Measurements from ENCODE around the gene CNTNAP5.

DNA sequence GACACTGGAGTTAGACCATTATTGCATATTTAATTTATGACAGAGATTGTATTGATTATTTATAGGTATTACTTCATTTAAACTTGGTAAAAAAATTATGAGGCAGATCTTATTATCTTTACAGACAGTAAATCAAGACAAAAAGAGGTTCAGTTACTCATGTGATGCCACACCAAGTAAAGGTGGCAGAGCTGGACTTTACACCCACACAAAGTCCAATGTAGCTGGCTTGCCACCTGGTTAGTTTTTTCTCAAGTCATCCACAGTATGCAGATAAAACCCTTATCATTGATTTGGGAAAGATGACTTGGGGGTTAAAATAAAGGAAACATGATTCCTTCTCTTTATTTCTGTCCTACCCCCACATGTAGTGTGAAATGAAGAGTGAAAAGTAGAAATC lies 137.2 kb downstream of the CNTNAP5 start:
- TF ChIP-seq, protein P1, sequence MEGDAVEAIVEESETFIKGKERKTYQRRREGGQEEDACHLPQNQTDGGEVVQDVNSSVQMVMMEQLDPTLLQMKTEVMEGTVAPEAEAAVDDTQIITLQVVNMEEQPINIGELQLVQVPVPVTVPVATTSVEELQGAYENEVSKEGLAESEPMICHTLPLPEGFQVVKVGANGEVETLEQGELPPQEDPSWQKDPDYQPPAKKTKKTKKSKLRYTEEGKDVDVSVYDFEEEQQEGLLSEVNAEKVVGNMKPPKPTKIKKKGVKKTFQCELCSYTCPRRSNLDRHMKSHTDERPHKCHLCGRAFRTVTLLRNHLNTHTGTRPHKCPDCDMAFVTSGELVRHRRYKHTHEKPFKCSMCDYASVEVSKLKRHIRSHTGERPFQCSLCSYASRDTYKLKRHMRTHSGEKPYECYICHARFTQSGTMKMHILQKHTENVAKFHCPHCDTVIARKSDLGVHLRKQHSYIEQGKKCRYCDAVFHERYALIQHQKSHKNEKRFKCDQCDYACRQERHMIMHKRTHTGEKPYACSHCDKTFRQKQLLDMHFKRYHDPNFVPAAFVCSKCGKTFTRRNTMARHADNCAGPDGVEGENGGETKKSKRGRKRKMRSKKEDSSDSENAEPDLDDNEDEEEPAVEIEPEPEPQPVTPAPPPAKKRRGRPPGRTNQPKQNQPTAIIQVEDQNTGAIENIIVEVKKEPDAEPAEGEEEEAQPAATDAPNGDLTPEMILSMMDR (IDR thresholded peaks at IDR 0.05) = no peak
- TF ChIP-seq EZH2 (IDR thresholded peaks at IDR 0.05) (no peak), EZH2phosphoT487 (IDR thresholded peaks at IDR 0.05) (no peak)
